Spleen (tissue), 11 donors: ENCODE measurements around the gene MAPK6. TPM values are rescaled to one million over a fixed set of nuclear protein-coding genes. Genes with fewer than 3 reads are reported as not detected.
A peak's percentile ranks its signal among the peaks of the same experiment; 100 is the strongest.
"Not testable (repeated sequence)": the region's sequence is repeated elsewhere in the genome, so short reads cannot be mapped to it uniquely, and the experiment has no call there.

Source experiments
- DNase-seq: peaks from one replicate; pipeline ENCODE4 v3.0.0-alpha.2; 2020
- H3K27ac ChIP-seq, 8 donors: fragments of 200-600 bp; sonication (generic) in 7 of 8; 1 replicate in 4 of 8; 2 replicates in 4 of 8; pipeline versions ENCODE4 v1.5.0 to v1.8.0; 2016 to 2021; ENCODE audit warnings: inconsistent platforms in 4 of 8, mild to moderate bottlenecking in 4 of 8, moderate library complexity in 1 of 8
- H3K27me3 ChIP-seq, 7 donors: fragments of 200-600 bp; sonication (generic) in 6 of 7; replicated peaks in 1 of 7; 1 replicate in 4 of 7; 2 replicates in 3 of 7; pipeline versions ENCODE4 v1.5.0 to v1.8.0; 2016 to 2021; ENCODE audit warnings: inconsistent platforms in 3 of 7, mild to moderate bottlenecking in 1 of 7
- H3K36me3 ChIP-seq, 6 donors: fragments of 200-600 bp; sonication (generic) in 5 of 6; 1 replicate in 4 of 6; 2 replicates in 2 of 6; pipeline versions ENCODE4 v1.5.0 to v1.8.0; 2016 to 2021; ENCODE audit warnings: inconsistent platforms in 2 of 6
- H3K4me1 ChIP-seq, 6 donors: fragments of 200-600 bp; sonication (generic) in 5 of 6; 1 replicate in 3 of 6; 2 replicates in 3 of 6; pipeline versions ENCODE4 v1.5.0 to v1.8.0; 2016 to 2021; ENCODE audit warnings: inconsistent platforms in 3 of 6
- H3K4me3 ChIP-seq, 8 donors: fragments of 200-600 bp; sonication (generic) in 7 of 8; 1 replicate in 4 of 8; 2 replicates in 4 of 8; pipeline versions ENCODE4 v1.5.0 to v1.8.0; 2016 to 2021; ENCODE audit warnings: inconsistent platforms in 4 of 8, mild to moderate bottlenecking in 4 of 8, moderate library complexity in 2 of 8
- H3K9me3 ChIP-seq, 8 donors: fragments of 200-600 bp; sonication (generic) in 7 of 8; 1 replicate in 4 of 8; 2 replicates in 4 of 8; pipeline versions ENCODE4 v1.5.0 to v1.8.0; 2016 to 2021; ENCODE audit warnings: inconsistent platforms in 4 of 8
- POLR2A ChIP-seq, 3 donors: fragments of 450-650 bp; IDR thresholded peaks; one replicate each; pipeline ENCODE4 v1.5.1; 2017; ENCODE audit warnings: antibody characterized with exemption in 3 of 3, mild to moderate bottlenecking in 1 of 3
- POLR2AphosphoS5 ChIP-seq, 3 donors: sonication (generic); formaldehyde crosslinking; IDR thresholded peaks; one replicate each; pipeline ENCODE4 v1.5.1; 2017; ENCODE audit warnings: antibody characterized with exemption in 3 of 3
- WGBS, 5 donors: extraction: QIAGEN DNeasy Blood & Tissue Kit in 3 of 5; methylation state at CpG; one replicate each; pipeline versions ENCODE4 v1.1.5 to v1.1.7; 2013 to 2018; 5-methylcytosine and 5-hydroxymethylcytosine counted together
- intact Hi-C: fragments of 100-400 bp; cut with DNase I; formaldehyde crosslinking; loops from one replicate; pipeline ENCODE4 v1.15.0; 2023; ENCODE audit warnings: low total_unique reads
- polyA plus RNA-seq, 3 donors: library from polyadenylated mRNA; stranded (reverse); fragments of 200-250 nt; gene quantifications; one replicate each; pipeline ENCODE4 v1.2.1, GENCODE V29; 2013
- total RNA-seq, 7 donors: library from RNA; depleted of rRNA in 3 of 7; stranded (reverse); fragments of >200 nt in 3 of 7; fragmentation: NEBNext Ultra II Directional in 4 of 7; extraction: Animal tissue kit (Norgen Biotek cat#: 25700) in 4 of 7; gene quantifications; one replicate each; pipeline versions ENCODE4 v1.1.0 to v1.2.1, GENCODE V29; 2016 to 2021
- TF ChIP-seq, protein P1 (sequence below), 11 experiments: fragments of 200-600 bp in 7 of 11; fragments of 450-650 bp in 4 of 11; sonication (generic) in 4 of 11; IDR thresholded peaks in 8 of 11; conservative IDR thresholded peaks in 3 of 11; 1 replicate in 7 of 11; 2 replicates in 4 of 11; pipeline versions ENCODE4 v1.4.0 to v1.8.0; 2016 to 2021; ENCODE audit warnings: antibody characterized with exemption in 11 of 11, inconsistent platforms in 4 of 11, mild to moderate bottlenecking in 1 of 11
- donor health status: healthy with polysubstance abuse.
- donor health status: DM: no; HTN: no; CAD: no; lungs with moderate emphysema.
- donor health status: DM: no; HTN: no; CAD: no.
- donor health status: Bipolar disorder and iron deficiency.
- donor health status: healthy.
- donor health status: DM: no; HTN: no; CAD: no.
- donor health status: DM: yes; HTN: yes; CAD: no.

The MAPK6 gene
- total and polyA plus RNA-seq, 10 donors = 3.9 to 28.3 (median 20.7) TPM

DNA sequence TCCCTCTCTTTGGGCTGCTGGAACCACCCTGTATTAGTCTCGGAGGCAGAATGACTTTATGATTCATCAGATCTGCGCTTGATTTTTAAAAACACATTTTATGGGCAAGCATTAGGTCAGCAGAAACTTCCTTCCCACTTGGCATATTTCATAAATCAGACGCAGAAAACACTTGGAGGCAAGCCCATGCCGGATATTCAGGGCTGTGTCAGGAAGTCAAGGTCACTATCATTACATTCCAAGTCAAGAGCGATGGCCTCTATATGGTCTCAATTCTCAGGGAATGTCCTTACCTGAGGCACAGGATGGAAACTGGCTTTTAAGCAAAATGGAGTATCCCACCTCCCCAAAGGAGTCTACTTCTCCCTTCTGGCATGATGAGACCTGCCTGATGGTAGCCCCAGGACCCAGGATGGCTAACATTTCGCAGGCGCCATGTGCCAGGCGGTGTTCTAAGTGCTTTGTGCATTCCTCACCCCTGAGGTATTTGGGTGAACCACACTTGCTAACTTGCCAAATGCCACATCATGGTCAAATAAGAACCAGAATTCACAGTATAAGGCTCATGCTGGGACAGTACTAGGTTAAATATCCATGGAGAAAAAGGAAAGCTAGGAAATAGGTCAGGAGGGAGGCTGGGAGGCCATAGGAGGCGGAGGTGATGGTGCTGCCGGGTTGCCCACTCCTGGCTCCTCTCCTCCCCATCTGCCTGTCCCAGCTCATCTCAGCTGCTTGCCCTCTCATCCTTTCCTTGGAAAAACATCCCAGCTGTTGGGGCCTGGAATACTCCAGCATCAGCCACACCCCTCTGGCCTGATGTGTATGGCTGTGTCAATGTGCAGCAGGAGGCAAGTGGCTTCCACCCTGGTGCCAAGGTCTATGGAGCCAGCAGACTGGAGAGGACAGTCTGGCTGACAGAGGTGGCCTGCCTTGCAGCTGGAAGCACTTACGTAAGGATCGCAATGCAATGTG, 74.8 kb downstream of the MAPK6 start:
- Histone ChIP-seq H3K27ac (peak overlapping the region in 4 of 8 donors; percentile 11 to 53 (median 27)), H3K27me3 (no peaks in the 10 kb centered on the region), H3K4me1 (peaks cover 0 to 19% (median 15%) of the 10 kb centered on the region in 6 donors), H3K36me3 (no peaks in the 10 kb centered on the region), H3K9me3 (peaks cover 0 to 16% (median 10%) of the 10 kb centered on the region in 8 donors), H3K4me3 (no peak overlapping the region)
- DNase-seq = no peak
- intact Hi-C loops = no loop called here
- 45 to 51% (median 47%) methylated on average over 12 of the region's 12 CpGs for WGBS, 5 donors
- peak in 1 of 3 donors; percentile 32 for TF ChIP-seq POLR2AphosphoS5 (IDR thresholded peaks at IDR 0.05)
- TF ChIP-seq, protein P1, sequence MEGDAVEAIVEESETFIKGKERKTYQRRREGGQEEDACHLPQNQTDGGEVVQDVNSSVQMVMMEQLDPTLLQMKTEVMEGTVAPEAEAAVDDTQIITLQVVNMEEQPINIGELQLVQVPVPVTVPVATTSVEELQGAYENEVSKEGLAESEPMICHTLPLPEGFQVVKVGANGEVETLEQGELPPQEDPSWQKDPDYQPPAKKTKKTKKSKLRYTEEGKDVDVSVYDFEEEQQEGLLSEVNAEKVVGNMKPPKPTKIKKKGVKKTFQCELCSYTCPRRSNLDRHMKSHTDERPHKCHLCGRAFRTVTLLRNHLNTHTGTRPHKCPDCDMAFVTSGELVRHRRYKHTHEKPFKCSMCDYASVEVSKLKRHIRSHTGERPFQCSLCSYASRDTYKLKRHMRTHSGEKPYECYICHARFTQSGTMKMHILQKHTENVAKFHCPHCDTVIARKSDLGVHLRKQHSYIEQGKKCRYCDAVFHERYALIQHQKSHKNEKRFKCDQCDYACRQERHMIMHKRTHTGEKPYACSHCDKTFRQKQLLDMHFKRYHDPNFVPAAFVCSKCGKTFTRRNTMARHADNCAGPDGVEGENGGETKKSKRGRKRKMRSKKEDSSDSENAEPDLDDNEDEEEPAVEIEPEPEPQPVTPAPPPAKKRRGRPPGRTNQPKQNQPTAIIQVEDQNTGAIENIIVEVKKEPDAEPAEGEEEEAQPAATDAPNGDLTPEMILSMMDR (IDR thresholded peaks at IDR 0.05 in 8 of 11, conservative IDR thresholded peaks at IDR 0.05 in 3 of 11) = no peak

DNA sequence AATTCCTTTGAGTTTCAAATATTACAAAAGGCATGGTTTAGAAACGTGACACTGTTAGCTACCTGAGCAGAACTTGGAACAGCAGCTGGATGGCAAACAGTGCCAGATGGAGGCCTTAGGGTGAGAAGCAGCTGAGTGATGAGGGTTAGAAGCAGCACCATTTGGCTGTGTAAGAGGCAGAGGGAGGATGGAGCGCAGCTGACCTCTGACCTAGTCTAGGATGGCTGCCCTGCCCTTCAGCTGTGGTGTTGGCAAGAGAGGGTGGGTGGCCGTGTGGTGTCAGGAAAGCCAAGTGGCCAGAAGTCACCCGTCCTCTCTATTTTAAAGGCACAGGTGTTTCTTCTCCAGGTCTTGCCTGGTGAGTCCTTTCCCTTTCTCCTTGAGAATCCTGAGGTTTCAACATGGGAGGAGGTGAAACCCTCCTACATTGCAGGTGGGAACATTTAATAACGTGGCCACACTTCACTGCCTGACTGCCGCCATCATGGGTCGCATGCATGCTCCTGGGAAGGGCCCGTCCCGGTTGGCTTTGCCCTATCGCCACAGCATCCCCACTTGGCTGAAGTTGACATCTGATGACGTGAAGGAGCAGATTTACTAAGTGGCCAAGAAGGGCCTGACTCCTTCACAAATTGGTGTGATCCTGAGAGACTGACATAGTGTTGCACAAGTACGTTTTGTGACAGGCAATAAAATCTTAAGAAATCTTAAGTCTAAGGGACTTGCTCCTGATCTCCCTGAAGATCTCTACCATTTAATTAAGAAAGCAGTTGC, 76.0 kb downstream of the MAPK6 start:
- DNase-seq = no peak
- peaks cover 0 to 11% (median 7%) of the 10 kb centered on the region in 8 donors for H3K9me3 ChIP-seq
- no peaks in the 10 kb centered on the region for H3K27me3 ChIP-seq
- no peak overlapping the region for H3K4me3 ChIP-seq
- H3K27ac ChIP-seq = no peak overlapping the region
- intact Hi-C loops = no loop called here
- WGBS, 5 donors = 89 to 93% (median 89%) methylated on average over 11 to 12 of the region's 12 CpGs
- H3K4me1 ChIP-seq = peaks cover 0 to 19% (median 15%) of the 10 kb centered on the region in 6 donors
- no peaks in the 10 kb centered on the region for H3K36me3 ChIP-seq
- TF ChIP-seq POLR2AphosphoS5 (IDR thresholded peaks at IDR 0.05) (no peak), POLR2A (IDR thresholded peaks at IDR 0.05) (no peak)
- TF ChIP-seq, protein P1 (IDR thresholded peaks at IDR 0.05 in 8 of 11, conservative IDR thresholded peaks at IDR 0.05 in 3 of 11) = no peak

DNA sequence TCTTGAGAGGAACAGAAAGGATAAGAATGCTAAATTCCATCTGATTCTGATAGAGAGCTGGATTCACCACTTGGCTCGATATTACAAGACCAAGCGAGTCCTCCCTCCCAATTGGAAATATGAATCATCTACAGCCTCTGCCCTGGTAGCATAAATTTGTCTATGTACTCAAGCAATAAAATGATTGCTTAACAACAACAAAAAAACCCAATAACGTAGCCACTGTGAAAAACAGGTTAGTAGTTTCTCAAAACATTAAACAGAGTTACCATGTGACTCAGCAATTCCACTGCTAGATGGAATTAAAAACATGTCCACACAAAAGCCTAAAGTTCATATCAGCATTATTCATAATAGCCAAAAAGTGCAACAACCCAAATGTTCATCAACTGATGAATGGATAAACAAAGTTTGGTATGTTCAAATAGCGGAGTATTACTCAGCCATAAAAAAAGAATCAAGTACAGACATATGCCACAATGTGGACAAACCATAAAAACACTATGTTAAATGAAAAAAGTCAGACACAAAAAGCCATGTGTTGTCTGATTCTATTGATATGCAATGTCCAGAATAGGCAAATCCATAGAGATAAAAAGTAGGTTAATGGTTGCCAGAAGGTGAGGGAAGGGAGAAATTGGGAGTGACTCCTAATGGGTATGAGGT, 76.7 kb downstream of the MAPK6 start:
- no peaks in the 10 kb centered on the region for H3K36me3 ChIP-seq

DNA sequence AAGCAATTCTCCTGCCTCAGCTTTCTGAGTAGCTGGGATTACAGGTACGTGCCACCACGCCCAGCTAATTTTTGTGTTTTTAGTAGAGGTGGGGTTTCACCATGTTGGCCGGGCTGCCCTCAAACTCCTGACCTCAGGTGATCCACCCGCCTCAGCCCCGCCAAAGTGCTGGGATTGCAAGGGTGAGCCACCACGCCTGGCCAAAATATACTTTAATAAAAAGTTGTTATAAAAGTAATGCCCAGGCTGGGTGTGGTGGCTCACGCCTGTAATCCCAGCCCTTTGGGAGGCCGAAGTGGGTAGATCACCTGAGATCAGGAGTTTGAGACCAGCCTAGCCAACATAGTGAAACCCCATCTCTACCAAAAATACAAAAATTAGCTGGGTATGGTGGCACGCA, 77.5 kb downstream of the MAPK6 start:
- H3K4me3 ChIP-seq, intact Hi-C loops, H3K36me3 ChIP-seq, H3K9me3 ChIP-seq, H3K27ac ChIP-seq, DNase-seq, H3K27me3 ChIP-seq: not testable (repeated sequence)
- 93 to 98% (median 96%) methylated on average over 9 of the region's 9 CpGs for WGBS, 5 donors
- H3K4me1 ChIP-seq = peaks cover 0 to 27% (median 15%) of the 10 kb centered on the region in 6 donors

More for the DNA sequence above, 76.7 kb downstream of the MAPK6 start:
- Histone ChIP-seq H3K4me3 (no peak overlapping the region), H3K27ac (no peak overlapping the region), H3K4me1 (peaks cover 0 to 20% (median 15%) of the 10 kb centered on the region in 6 donors), H3K27me3 (no peaks in the 10 kb centered on the region), H3K9me3 (peaks cover 0 to 4% (median under 1%) of the 10 kb centered on the region in 8 donors)
- intact Hi-C loops = no loop called here
- TF ChIP-seq POLR2AphosphoS5 (IDR thresholded peaks at IDR 0.05) (no peak), POLR2A (IDR thresholded peaks at IDR 0.05) (no peak)
- TF ChIP-seq, protein P1 (IDR thresholded peaks at IDR 0.05 in 8 of 11, conservative IDR thresholded peaks at IDR 0.05 in 3 of 11) = no peak
- DNase-seq = no peak
- WGBS, 5 donors = 68 to 85% (median 72%) methylated on average over 4 of the region's 4 CpGs
